ENCODE results near the gene STK24.

The STK24 gene

GRCh38 chr13:98541701-98542203, 35.2 kb downstream of the STK24 start:
- H3K27ac ChIP-seq, result no peak overlapping the region
- no peak for TF ChIP-seq CTCF (IDR thresholded peaks at IDR 0.05)
- TF ChIP-seq ZFX (IDR thresholded peaks at IDR 0.05; ENCODE audit: borderline replicate concordance), result no peak

DNA sequence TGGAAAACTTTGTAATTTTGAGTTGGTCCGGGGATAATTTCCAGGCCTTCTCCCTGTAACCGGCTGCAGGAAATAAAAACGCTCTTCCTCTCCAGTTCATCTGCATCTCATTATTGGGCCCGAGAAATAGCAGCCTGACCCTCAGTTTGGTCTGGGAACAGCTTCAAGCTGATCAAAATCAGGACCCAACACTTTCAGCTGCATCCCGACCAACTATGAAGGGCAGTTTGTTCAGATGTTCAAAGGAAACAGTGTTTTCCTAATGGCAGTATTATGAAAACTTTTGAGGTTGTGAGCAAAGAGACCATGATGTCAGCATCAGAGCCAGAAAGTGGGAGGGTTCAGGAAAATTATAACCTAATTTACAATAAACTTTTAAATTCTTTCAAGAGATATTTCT, 35.7 kb downstream of the STK24 start:
- H3K27ac ChIP-seq, result no peak overlapping the region
- TF ChIP-seq ZFX (IDR thresholded peaks at IDR 0.05; ENCODE audit: borderline replicate concordance) (no peak), CTCF (IDR thresholded peaks at IDR 0.05) (no peak)

GRCh38 chr13:98540476-98540875, 36.4 kb downstream of the STK24 start:
- TF ChIP-seq CTCF (IDR thresholded peaks at IDR 0.05), result no peak
- TF ChIP-seq ZFX (IDR thresholded peaks at IDR 0.05; ENCODE audit: borderline replicate concordance), result no peak

GRCh38 chr13:98539666-98540065, 37.2 kb downstream of the STK24 start:
- TF ChIP-seq ZFX (IDR thresholded peaks at IDR 0.05; ENCODE audit: borderline replicate concordance) (no peak), CTCF (IDR thresholded peaks at IDR 0.05) (no peak)
- H3K27ac ChIP-seq, result no peak overlapping the region

More at GRCh38 chr13:98540476-98540875, 36.4 kb downstream of the STK24 start:
- no peak overlapping the region for H3K27ac ChIP-seq

DNA sequence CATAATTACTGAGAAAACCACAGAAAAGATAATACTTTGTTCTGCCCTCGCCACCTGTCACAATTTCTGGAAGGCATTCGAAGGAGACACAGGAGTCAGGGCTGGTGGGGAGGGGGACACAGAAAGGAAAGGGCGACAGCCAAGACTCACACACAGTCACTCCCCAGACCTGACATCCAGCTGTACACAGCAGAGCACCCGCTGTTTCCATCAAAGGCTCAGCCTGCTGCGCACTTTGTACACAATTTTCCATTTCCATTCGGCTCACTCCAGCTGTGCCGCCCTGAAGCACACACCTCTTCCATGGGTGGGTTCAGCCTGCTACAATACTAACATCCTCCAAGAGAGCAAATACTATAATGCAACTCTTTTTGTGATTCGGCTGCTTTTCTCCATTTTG, 38.0 kb downstream of the STK24 start:
- no peak for TF ChIP-seq ZFX (IDR thresholded peaks at IDR 0.05; ENCODE audit: borderline replicate concordance)
- no peak for TF ChIP-seq CTCF (IDR thresholded peaks at IDR 0.05)
- H3K27ac ChIP-seq, result no peak overlapping the region

- H3K27ac ChIP-seq, result no peak overlapping the region
Observed at GRCh38 chr13:98537740-98538139, 39.2 kb downstream of the STK24 start.

DNA sequence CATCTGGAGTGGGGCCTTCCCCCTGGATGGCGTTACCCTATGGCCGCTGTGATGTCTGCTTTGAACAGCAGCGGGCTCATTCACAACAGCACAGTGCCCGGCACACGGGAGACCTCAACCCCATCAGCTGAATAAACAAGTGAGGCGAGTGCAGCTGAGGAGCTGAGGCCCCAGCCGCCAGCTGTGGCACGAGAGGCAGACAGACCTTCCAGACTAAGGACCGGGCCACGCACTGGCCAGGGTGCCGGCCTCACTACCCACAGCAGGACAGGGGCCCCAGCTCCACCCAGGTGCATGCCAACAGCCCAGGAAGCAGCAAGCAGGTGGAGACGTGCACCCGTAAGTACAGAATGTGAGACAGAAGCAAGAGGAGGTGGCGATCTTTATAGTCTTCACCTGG, 39.6 kb downstream of the STK24 start:
- H3K27ac ChIP-seq, result no peak overlapping the region
- TF ChIP-seq ZFX (IDR thresholded peaks at IDR 0.05; ENCODE audit: borderline replicate concordance) (no peak), CTCF (IDR thresholded peaks at IDR 0.05) (no peak)

More at GRCh38 chr13:98537740-98538139, 39.2 kb downstream of the STK24 start:
- TF ChIP-seq CTCF (IDR thresholded peaks at IDR 0.05) (no peak), ZFX (IDR thresholded peaks at IDR 0.05; ENCODE audit: borderline replicate concordance) (no peak)
